Stimulated activated CD8-positive, alpha-beta memory T cell treated with anti-CD3 and anti-CD28 coated beads, Interleukin-12 subunit alpha, Interleukin-12 subunit beta, amount 100 ng/mL, for 1 hour (primary cell): ENCODE measurements around the gene TMF1.

ENCODE experiments used
- DNase-seq: peaks from one replicate; pipeline ENCODE4 v3.0.0-alpha.2; 2020; ENCODE audit warnings: low read depth

The TMF1 gene

DNA sequence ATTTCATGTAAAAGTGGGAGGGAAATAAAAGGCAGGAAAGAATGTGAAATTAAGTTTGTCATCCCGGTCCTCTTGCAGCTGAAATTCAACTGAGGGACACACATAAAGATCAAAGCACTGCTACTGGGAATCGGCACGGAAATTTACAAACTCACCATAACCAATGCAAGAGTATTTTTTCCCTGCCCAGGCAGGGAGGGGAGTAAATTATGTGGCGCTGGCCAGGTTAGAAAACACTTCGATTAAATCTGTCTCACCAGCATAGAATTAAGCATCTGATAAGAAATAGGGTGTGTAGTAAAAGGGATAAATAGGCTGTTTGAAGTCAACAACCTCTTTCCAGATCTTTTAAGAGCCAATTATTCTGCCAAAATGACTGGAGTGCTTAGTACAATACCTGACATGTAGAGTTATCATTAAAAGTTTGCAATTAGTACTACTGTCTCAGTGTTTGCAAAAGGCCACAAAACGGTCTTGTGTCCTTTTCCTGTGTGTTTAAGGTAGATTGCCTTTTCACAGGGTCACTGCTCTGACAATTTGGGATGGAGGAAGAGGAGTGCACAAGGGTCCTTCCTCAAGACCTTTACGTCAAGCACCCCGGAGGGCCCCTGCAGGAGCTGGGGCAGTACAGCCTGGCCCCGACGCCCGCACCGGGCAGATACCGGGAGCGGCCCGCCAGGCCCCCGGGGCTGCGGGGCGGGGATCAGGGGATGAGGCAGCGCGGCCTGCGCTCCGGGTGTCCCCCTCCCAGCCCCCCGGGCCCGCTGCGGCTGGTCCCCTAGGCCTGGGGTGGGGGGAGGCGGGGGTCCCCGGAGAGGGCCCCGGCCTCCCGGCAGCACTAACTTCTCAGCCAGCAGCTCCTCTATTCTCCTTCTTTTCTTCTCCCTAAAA is 27.4 kb upstream of the TMF1 start:
- DNase-seq, result no peak

DNA sequence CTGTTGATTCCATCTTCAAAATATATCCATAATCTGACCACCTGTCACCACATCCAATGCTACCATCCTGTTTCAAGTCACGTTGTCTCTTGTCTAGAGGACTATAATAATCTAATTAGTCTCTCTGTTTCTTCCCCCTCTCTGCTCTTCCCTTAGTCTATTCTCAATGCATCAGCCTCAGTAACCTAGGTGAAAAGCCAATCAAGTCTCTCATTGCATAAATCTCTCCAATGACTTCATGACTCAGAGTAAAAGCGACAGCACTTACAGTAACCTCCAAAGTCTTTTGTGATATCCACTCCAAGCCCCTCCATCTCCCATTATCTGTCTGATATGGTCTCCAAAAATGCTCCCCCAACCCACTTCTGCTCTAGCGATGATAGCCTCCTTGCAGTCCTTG is 20.8 kb upstream of the TMF1 start:
- no peak for DNase-seq

DNA sequence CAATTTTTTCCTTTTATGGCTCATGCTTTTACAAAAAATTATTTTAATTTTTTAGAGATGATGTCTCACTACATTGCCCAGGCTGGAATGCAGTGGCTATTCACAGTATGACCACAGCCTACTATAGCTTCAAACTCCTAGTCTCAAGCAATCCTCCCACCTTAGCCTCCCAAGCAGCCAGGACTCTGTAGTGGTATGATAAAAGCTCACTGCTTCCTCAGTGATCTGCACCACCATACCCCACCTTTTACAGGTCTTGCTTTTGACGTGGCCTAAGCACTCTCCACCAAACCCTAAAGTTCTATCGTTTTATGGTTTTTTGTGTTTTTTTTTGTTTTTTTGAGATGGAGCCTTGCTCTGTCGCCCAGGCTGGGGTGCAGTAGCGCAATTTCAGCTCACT is 14.0 kb upstream of the TMF1 start:
- no peak for DNase-seq

DNA sequence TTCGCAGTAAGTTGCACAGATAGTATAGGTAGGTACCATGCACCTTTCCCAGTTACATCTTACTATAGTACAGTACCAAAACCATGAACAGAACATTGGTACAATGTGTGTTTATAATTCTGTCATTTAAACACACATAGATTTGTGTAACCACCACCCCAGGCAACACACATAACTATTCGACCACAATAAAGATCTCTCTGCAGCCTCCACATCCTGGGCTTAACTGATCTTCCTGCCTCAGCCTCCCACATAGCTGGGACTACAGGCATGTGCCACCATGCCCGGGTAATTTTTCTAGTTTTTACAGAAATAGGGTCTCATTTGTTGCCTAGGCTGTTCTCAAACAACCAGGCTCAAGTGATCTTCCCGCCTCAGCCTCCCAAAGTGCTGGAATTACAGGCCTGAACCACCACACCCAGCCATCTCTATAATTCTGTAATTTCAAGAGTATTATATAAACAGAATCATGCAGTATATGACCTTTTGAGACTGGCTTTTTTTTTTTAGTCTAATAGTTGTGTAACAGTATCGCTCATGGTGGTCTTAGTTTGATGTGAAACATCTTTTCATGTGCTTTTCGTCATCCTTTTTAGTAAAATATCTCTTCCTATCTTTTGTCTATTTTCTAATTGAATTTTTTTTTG is 13.3 kb upstream of the TMF1 start:
- no peak for DNase-seq

DNA sequence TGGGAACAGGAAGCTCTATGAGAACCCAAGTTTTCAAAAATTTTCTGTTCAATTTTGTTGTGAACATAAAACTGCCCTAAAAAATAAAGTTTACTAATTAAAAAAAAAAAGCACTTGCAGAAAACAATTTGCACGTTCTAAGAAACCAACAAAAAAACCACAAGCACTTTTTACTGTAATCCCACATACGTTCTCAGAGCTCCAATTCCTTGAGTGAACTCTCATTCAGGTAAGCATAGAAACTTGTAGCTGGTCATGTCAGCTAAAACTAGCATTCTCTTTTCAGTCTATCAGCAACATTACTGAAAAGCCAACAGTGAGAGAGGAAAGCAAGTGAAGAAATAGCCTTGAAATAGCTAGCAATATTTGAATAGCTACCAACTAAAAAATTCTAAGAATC is 11.5 kb upstream of the TMF1 start:
- DNase-seq, result no peak

DNA sequence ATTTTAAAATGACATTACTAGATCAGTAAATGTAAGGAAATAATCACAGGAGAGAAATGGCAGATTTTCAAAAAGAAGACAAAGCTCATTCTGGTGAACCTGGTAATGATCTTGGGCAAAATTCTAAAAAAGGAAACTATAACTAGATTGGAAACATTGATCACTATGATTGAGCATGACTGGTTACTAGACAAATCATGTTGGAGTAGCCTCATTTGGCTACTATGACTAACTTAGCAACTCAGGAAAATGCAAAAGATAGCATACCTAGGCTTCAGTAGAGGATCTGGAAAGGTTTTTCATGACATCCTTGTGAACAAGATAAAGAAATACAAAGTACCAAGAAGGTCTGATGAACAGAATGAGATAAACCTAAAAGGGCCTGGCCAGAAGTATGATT is 7.6 kb upstream of the TMF1 start:
- DNase-seq, result no peak

DNA sequence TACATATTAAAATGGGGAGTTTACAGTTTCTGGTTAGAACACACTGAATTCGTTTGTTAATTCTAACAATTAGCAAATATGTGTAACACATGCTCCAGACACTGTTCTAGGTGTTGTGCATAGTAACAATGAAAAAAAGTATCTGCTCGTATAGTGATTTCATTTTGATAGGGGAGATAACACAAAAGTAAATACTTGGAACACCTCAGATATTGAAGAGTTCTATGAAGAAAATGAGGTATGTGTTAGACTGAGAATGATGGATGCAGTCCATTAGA is 6.8 kb upstream of the TMF1 start:
- DNase-seq, result no peak

DNA sequence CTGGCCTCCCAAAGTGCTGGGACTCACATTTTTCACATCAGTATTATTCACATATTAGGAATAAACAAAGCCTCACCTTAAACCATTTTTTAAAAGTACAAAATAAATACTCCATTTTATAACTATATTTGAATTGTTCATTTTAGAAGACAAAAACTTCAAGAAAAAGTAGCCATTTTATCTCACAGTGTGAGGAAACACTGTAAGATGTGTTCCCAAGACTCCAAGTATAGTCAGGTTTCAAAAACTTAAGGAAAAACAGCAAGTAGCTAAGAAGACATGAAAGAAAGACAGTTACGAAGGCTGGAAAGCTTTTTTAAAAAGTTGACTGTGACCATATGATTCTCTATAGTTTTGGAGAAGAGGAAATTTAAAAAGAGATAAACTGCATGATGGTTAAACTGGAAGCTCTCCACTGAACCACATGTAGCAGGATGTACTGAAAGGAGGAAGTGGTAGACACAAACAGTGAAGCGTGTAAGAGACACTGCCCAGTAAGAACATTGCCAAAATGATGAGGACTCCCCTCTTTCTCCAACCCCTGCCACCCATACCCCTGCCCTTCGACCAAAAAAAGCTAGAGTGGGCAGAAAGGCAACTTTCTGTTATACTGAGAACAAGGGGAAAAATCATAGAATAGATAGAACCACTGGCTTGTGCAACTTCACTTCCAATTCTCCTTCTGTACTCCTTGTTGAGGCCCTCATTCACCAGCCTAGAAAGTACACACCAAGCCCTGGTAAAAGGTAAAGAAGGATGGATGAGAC is 6.2 kb upstream of the TMF1 start:
- DNase-seq, result no peak

DNA sequence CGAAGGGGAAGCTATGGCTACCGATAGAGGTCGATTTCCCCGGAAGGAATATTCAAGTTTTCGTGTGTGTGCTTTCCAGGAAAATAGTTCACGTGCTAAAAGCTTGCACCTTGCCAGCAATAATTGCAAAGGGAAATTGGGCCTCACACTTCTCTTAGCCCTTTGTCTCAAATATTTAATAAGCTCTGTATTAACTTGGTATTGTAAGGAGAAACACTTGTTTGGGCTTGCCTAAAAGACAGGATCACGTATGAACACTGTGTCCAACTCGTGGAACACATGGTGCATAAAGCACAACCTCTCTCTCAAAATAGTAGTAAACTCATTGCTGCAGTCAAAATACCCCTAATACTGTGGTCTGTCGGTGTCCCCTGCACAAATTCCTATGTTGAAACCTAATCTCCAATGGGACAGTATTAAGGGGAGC is 352 bp upstream of the TMF1 start:
- no peak for DNase-seq

DNA sequence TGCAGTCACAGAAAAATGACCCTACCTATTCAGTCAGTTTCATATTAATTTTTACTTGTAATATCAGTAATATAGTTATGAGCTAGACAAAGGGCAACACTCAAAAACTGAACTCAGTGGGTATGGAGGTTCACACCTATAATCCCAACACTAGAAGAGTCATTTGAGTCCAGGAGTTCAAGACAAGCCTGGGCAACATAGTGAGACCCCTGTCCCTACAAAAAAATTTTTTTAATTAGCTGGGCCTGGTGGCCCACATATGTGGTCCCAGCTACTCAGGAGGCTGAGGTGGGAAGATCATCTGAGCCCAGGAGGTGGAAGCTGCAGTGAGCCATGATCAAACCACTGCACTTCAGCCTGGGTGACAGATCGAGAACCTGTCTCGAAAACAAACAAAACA is 3.1 kb downstream of the TMF1 start:
- no peak for DNase-seq

DNA sequence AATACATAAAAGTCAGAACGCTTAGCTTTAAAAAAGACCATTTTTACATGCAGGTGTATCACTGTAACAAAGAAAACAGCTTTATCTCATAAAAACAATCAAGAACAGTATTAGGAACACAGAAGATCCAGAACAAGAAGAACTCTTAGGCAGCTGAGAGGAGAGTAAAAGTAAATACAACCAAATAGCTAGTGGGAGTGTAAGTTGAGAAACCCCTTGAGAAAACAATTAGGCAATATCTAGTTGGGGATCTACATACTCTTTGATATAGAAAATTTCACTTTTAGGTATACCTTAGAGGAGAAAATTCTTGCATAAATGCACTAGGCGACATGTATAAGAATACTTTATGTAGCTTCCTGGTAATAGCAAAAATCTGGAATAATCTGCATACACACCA is 7.5 kb downstream of the TMF1 start:
- no peak for DNase-seq

DNA sequence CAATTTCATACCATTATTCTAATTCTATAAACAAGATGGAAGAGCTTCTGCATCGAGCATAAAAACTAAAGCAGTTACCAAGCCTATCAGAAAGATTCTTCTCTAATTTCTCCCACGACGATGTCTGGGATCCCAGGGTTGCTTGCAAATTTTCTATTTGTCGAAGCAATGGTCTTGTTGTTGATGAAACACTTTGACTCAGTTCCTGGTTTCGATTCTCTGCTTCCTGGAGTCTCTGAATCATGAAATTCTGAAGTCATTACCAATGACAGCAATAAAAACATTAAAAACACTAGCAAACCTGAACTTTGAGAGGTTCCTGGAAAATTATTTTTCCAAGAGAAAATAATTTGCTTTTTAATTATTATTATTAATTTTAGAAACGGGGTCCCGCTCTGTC is 18.7 kb downstream of the TMF1 start:
- DNase-seq, result no peak

DNA sequence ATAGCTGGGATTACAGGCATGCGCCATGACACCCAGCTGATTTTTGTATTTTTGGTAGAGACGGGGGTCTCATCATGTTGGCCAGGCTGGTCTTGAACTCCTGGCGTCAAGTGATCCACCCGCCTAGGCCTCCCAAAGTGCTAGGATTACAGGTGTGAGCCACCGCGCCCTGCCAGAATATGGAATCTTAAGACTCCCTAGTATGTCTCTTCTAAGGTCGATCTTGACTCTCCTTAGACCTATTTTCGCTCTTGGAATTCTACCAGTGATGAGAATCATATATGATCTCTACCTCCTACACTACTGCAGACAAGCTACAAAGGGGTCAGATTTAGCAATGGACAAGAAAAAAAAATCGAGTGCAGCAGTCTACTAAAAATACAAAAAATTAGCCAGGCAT is 19.4 kb downstream of the TMF1 start:
- DNase-seq, result no peak

DNA sequence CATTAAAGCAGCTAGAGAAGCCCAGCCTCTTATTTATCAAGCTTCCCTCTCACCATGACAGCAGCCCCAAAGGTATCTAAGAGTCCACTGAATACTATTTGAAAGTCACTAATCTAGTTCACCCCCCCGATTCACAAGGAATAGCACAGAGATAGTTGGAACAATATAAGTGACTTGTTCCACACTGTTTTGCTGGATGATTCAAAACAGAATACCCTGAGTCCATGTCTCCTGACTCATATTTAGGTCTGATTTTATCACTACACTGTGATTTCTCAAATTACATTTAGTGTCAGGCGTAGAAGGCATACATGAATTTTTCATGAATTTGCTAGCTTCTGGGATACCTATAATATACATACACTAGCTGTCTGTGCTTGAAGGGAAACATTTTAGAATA is 20.0 kb downstream of the TMF1 start:
- DNase-seq, result no peak

DNA sequence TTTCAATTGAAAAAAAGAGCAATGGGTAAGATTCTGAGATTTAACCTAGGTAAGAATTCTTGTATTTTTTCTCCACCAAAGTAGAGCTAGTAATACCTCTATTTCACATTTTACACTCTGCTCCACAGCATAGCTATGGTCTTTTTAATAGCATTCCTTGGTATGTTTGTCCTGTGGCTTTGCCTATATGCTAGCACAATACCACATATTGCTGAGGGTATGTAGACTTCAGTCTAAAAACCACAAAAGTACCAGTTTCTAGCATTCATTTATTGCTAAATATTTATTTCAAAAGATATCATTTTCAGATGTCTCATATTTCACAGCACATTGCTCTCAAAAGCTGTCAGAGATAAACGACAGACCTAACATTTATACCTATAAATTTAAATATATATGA is 20.5 kb downstream of the TMF1 start:
- no peak for DNase-seq

DNA sequence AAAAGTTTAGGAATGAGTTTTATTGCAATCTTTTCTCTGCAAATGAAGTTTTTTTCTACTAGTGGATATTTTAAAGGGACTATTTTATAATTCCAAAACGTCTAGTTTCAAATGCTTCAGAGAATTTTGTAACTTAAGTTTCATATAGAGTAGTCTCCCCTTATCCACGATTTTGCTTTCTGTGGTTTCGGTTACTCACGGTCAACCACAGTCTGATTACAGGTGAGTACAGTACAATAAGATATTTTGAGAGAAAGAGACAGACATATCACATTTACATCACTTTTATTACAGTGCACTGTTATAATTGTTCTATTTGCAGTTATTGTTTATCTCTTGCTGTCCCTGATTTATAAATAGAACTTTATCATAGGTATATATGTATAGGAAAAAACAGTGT is 31.3 kb downstream of the TMF1 start:
- no peak for DNase-seq

DNA sequence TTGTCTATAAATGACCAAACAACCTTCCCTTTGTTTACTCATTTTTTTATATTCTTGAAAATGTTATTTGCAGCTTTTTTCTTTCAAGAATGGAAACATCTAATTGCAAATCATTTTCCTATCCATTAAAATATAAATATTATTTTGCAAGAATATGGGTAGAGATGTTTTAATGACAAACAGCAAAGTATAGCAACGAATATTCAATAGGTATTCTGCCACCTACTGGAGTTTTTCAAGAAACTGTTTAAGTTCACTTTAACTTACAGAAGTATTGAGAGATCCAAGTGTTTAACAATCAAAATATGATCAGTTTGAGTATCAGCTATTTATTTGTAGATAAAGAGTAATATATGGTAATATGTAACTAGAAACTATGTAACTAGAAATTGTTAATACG is 31.7 kb downstream of the TMF1 start:
- no peak for DNase-seq

DNA sequence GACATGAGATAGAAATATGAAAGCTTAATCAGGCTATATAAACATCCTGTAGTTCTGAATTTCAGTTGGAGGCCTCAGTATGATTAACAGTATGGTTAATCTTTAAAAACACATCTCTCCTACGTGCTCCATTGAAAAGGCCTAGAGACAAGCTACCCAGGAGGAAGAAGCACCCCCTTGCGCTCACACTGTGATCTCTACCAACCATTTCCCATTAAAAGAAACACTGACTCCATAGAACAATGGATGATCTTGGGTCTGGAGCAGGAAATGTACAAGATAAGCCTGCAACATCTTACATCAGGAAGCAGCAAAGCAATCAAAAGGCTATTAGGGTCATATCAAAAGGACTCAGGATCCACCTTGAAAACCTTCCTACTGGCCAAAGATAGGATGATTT is 35.2 kb downstream of the TMF1 start:
- DNase-seq, result no peak

DNA sequence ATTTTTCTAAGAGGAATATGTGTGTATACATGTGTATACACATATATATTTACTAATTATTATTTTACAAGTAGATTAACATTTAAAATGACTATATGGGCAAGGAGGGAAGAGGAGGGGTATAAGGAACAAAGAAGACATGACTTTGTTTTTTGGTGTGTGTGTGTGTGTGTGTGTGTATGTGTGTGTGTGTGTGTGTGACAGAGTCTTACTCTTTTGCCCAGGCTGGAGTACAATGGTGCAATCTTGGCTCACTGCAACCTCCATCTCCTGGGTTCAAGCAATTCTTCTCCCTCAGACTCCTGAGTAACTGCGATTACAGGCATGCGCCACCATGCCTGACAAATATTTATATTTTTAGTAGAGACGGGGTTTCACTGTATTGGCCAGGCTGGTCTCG is 36.0 kb downstream of the TMF1 start:
- DNase-seq, result no peak

DNA sequence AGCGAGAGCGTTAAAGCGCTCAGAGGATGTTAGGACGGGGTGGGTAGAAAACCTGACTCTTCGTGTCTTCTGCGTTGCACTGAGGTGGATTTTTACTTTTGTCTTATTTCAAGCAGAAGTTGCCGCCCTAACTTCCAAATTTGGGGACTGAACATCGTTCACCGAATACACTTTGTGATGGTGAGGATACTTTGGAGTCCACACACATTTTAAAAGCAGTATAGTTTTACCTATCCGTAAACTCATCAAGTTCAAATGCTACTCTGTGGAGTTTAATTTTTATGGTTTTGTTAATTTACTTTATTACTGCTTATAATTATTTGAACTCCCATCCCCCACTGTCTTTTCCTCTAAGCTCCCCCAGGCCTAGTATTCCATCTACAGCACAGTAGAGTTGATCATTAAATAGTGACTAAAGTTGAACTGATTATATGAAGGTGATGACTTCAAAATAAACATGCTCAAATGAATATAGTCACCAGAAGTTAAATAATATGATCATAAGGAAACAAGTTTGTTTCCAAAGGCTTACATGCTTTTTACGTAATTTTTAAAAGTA is 38.0 kb downstream of the TMF1 start:
- no peak for DNase-seq

DNA sequence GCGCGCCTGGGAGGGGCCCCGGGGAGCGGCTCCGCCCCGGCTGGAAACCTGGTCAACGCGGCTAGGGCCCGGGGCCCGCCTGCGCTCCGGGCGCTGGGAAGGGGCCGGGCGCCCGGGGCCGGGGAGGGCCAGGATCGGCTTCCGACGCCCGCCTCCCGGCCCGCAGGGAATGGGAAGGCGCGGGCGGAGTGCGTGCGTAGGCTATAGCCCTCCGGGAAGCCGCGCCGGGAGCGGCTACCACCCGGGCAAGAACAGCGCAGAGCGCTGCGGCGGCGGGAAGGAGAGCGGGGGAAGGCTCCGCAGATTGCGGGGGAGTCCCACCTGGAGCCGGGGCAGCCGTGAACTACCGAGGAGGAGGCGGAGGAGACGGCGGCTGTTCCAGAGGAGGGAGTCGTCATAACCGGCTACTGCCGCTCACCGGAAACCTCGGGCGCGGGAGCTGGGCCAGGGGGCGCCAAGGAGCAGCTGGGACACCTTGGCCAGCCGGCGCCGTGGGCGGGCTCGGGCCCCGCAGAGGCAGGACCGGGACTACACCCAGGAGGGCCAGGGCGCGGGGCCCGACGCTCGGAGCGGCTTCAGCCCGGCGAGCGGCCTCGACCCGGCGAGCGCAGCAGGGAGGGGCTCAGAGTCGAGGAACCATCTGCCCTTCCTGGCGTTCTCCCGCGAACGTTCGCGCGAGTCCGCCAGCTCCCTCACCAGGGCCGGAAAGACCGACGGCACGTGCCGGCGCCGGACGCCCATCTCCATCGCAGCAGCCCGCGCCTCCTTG is 38.7 kb downstream of the TMF1 start, which contains the start of gene EOGT:
TSS of gene EOGT (minus strand) at position 432 of the 769 bp plus-strand sequence. CDS start 3,838 bp downstream, outside the sequence.
- DNase-seq, result peak; percentile 64

DNA sequence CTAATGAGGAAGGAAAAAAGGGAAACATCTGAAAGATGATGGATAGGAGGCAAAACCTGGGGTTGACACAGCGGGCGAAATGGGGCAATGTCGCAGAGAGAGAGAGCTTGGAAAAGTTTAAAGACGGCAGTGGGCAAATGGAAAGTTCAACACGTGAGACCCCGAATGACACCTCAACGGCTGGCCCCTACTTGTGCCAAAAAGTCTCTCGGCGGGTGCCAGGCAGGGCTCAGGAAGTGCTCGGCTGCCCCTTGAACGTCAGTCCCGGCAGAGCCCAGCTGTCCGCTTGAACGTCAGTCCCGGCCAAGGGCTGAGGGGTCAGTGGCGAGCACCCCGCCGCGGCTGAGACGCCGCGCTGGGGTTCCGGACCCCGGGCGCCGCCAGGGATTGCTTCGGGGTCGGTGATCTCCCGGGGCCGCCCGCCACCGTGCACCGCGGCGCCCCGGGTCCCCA is 39.3 kb downstream of the TMF1 start:
- no peak for DNase-seq
